Measurements from ENCODE around the gene PALM3.

PALM3 gene

GRCh38 chr19:14093117-14093823 lies 31.4 kb upstream of the PALM3 start:
- peaks cover 19% of the 10 kb centered on the region for H3K36me3 Mint-ChIP-seq (ENCODE audit: low read depth)
- H3K27ac Mint-ChIP-seq: no peak overlapping the region
- H3K4me1 Mint-ChIP-seq: peaks cover 18% of the 10 kb centered on the region
- DNase-seq (no peak), ATAC-seq (no peak)
- no peaks in the 10 kb centered on the region for H3K27me3 Mint-ChIP-seq
- peak overlapping the region; percentile 49 for H3K4me3 Mint-ChIP-seq
- peaks cover 7% of the 10 kb centered on the region for H3K9me3 Mint-ChIP-seq

GRCh38 chr19:14091813-14092462 lies 30.1 kb upstream of the PALM3 start:
- peak; percentile 53 for DNase-seq
- peak overlapping the region; percentile 96 for H3K27ac Mint-ChIP-seq
- peak; percentile 10 for ATAC-seq

GRCh38 chr19:14091081-14091812 lies 29.4 kb upstream of the PALM3 start:
- Mint-ChIP-seq H3K9me3 (peaks cover 7% of the 10 kb centered on the region), H3K4me3 (peak overlapping the region; percentile 90), H3K27ac (peak overlapping the region; percentile 96), H3K27me3 (no peaks in the 10 kb centered on the region), H3K36me3 (ENCODE audit: low read depth) (peaks cover 17% of the 10 kb centered on the region), H3K4me1 (peaks cover 20% of the 10 kb centered on the region)
- DNase-seq (peak; percentile 78), ATAC-seq (peak; percentile 74)

More at GRCh38 chr19:14091813-14092462, 30.1 kb upstream of the PALM3 start:
- no peaks in the 10 kb centered on the region for H3K27me3 Mint-ChIP-seq
- H3K4me1 Mint-ChIP-seq: peaks cover 20% of the 10 kb centered on the region
- H3K4me3 Mint-ChIP-seq: peak overlapping the region; percentile 90
- H3K36me3 Mint-ChIP-seq (ENCODE audit: low read depth): peaks cover 21% of the 10 kb centered on the region
- peaks cover 7% of the 10 kb centered on the region for H3K9me3 Mint-ChIP-seq

- Mint-ChIP-seq H3K27ac (peak within 1 kb of the TSS; percentile 96), H3K36me3 (ENCODE audit: low read depth) (peaks cover 17% of the 10 kb centered on the region), H3K4me1 (peaks cover 20% of the 10 kb centered on the region), H3K9me3 (peaks cover 7% of the 10 kb centered on the region), H3K27me3 (no peaks in the 10 kb centered on the region), H3K4me3 (peak within 1 kb of the TSS; percentile 90)
- DNase-seq: peak; percentile 82
- peak; percentile 57 for ATAC-seq
Measured at GRCh38 chr19:14090509-14091080, 28.7 kb upstream of the PALM3 start, which contains the start of gene SAMD1. Gene SAMD1 (minus strand): TSS chr19:14090751.

GRCh38 chr19:14089662-14090508 lies 28.0 kb upstream of the PALM3 start:
- H3K9me3 Mint-ChIP-seq: peaks cover 7% of the 10 kb centered on the region
- peaks cover 20% of the 10 kb centered on the region for H3K4me1 Mint-ChIP-seq
- H3K27ac Mint-ChIP-seq: peak overlapping the region; percentile 44
- peak; percentile 58 for DNase-seq
- peak; percentile 13 for ATAC-seq
- peak overlapping the region; percentile 80 for H3K4me3 Mint-ChIP-seq
- no peaks in the 10 kb centered on the region for H3K27me3 Mint-ChIP-seq
- H3K36me3 Mint-ChIP-seq (ENCODE audit: low read depth): peaks cover 17% of the 10 kb centered on the region

- peak overlapping the region; percentile 80 for H3K4me3 Mint-ChIP-seq
- H3K27me3 Mint-ChIP-seq: no peaks in the 10 kb centered on the region
- H3K27ac Mint-ChIP-seq: peak overlapping the region; percentile 44
- ATAC-seq: no peak
- peaks cover 20% of the 10 kb centered on the region for H3K4me1 Mint-ChIP-seq
- H3K36me3 Mint-ChIP-seq (ENCODE audit: low read depth): peaks cover 17% of the 10 kb centered on the region
- peaks cover 7% of the 10 kb centered on the region for H3K9me3 Mint-ChIP-seq
- DNase-seq: no peak
Measured at GRCh38 chr19:14089412-14089661, 27.5 kb upstream of the PALM3 start.

- Mint-ChIP-seq H3K4me3 (peak overlapping the region; percentile 80), H3K36me3 (ENCODE audit: low read depth) (peaks cover 17% of the 10 kb centered on the region), H3K27me3 (no peaks in the 10 kb centered on the region), H3K27ac (peak overlapping the region; percentile 44), H3K4me1 (peaks cover 20% of the 10 kb centered on the region), H3K9me3 (peaks cover 7% of the 10 kb centered on the region)
- DNase-seq: no peak
- ATAC-seq: no peak
Measured at GRCh38 chr19:14088634-14089411, 26.9 kb upstream of the PALM3 start.

GRCh38 chr19:14086098-14086497 lies 24.2 kb upstream of the PALM3 start:
- Mint-ChIP-seq H3K36me3 (ENCODE audit: low read depth) (peaks cover 14% of the 10 kb centered on the region), H3K4me1 (peaks cover 21% of the 10 kb centered on the region), H3K27me3 (peaks cover 2% of the 10 kb centered on the region), H3K9me3 (no peaks in the 10 kb centered on the region), H3K4me3 (no peak overlapping the region), H3K27ac (no peak overlapping the region)
- DNase-seq: no peak
- ATAC-seq: no peak

- ATAC-seq: no peak
- peaks cover 24% of the 10 kb centered on the region for H3K4me1 Mint-ChIP-seq
- H3K27me3 Mint-ChIP-seq: peaks cover 2% of the 10 kb centered on the region
- no peak within 1 kb of the TSS for H3K4me3 Mint-ChIP-seq
- no peak for DNase-seq
- no peaks in the 10 kb centered on the region for H3K9me3 Mint-ChIP-seq
- H3K27ac Mint-ChIP-seq: no peak within 1 kb of the TSS
- H3K36me3 Mint-ChIP-seq (ENCODE audit: low read depth): peaks cover 14% of the 10 kb centered on the region
Measured at GRCh38 chr19:14085309-14085995, 23.6 kb upstream of the PALM3 start, which contains the start of gene C19orf67. Gene C19orf67 (minus strand): TSS chr19:14085783. CDS start chr19:14085627, 156 bp downstream.

- H3K27me3 Mint-ChIP-seq: peaks cover 2% of the 10 kb centered on the region
- DNase-seq (no peak), ATAC-seq (no peak)
- H3K27ac Mint-ChIP-seq: no peak overlapping the region
- H3K4me3 Mint-ChIP-seq: peak overlapping the region; percentile 93
- H3K9me3 Mint-ChIP-seq: no peaks in the 10 kb centered on the region
- peaks cover 2% of the 10 kb centered on the region for H3K36me3 Mint-ChIP-seq (ENCODE audit: low read depth)
- H3K4me1 Mint-ChIP-seq: peaks cover 23% of the 10 kb centered on the region
Measured at GRCh38 chr19:14082675-14082960, 20.7 kb upstream of the PALM3 start.

- DNase-seq (peak; percentile 39), ATAC-seq (peak; percentile 5)
- Mint-ChIP-seq H3K4me3 (peak overlapping the region; percentile 93), H3K4me1 (peaks cover 23% of the 10 kb centered on the region), H3K27me3 (peaks cover 2% of the 10 kb centered on the region), H3K9me3 (no peaks in the 10 kb centered on the region), H3K36me3 (ENCODE audit: low read depth) (peaks cover 2% of the 10 kb centered on the region), H3K27ac (peak overlapping the region; percentile 94)
Measured at GRCh38 chr19:14081797-14082674, 20.2 kb upstream of the PALM3 start.
